ENCODE results near the gene OGFOD2.
A peak's percentile ranks its signal among the peaks of the same experiment; 100 is the strongest.

The OGFOD2 gene

DNA sequence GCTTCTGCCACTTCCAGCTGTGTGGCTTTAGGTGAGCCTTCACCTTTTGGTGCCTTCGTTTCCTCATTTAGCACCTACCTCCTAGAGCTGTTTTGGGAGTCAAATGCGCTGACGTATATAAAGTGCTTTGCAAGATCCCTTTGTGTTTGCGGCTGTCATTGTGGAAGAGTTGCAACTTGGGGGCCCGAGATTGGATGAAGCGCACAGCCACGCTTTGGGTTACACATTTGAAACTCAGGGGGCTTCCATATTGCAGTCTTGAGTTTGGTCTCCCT lies 4.8 kb downstream of the OGFOD2 start:
- in situ Hi-C loops (cut with MboI; ENCODE audit: low pct_unique_long_range_greater_than_20kb, low sequenced_read_pairs, unreplicated experiment) = no loop called here
- DNase-seq (ENCODE audit: low spot score) = no peak
- TF ChIP-seq, protein P1, sequence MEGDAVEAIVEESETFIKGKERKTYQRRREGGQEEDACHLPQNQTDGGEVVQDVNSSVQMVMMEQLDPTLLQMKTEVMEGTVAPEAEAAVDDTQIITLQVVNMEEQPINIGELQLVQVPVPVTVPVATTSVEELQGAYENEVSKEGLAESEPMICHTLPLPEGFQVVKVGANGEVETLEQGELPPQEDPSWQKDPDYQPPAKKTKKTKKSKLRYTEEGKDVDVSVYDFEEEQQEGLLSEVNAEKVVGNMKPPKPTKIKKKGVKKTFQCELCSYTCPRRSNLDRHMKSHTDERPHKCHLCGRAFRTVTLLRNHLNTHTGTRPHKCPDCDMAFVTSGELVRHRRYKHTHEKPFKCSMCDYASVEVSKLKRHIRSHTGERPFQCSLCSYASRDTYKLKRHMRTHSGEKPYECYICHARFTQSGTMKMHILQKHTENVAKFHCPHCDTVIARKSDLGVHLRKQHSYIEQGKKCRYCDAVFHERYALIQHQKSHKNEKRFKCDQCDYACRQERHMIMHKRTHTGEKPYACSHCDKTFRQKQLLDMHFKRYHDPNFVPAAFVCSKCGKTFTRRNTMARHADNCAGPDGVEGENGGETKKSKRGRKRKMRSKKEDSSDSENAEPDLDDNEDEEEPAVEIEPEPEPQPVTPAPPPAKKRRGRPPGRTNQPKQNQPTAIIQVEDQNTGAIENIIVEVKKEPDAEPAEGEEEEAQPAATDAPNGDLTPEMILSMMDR (IDR thresholded peaks at IDR 0.05; ENCODE audit: extremely low read depth, insufficient read depth, missing control alignments) = no peak

DNA sequence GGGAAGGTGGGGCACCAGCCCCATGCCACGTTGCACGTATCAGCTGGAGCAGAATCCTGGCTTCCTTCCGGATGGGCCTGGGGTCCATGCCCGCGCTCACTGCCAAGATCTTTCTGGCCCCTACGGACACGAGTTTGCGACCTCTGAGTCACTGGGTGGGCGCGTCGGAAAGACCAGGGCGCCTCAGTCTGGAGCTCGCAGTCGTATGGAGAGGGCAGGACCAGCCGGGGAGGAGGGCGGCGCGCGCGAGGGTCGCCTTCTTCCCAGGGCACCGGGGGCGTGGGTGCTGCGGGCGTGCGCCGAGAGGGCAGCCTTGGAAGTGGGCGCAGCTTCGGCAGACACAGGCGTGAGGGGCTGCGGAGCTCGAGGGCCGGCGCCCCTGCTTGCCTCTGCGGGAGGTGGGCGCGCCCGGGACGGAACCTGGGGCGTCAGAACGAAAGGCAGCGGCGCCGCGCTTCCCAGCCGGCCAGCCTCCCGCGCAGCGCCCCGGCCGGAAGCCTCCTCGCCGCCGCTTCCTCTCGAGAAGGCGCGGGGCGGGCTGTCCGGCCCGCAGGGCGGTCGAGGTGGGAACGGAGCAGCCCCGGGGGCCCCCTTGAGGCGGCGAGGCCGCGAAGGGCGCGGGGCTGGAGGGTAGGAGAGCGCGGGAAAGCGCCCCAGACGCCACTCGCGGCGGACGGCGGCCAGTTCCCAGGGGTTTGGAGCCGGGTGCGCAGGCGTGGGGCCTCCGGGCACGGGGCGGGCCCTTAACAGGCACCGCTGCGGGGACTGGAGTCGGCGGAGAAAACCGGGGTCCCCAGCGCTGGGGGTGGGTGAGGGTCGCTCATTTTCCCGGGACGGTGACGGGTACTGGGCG lies 5.4 kb downstream of the OGFOD2 start, which contains the start of gene ARL6IP4:
Gene ARL6IP4, plus strand, starts transcription at position 499 of the 853 bp plus-strand sequence. CDS start 459 bp downstream, outside the sequence.
- DNase-seq (ENCODE audit: low spot score) = peak; percentile 94
- in situ Hi-C loops (cut with MboI; ENCODE audit: low pct_unique_long_range_greater_than_20kb, low sequenced_read_pairs, unreplicated experiment) = no loop called here
- TF ChIP-seq, protein P1 (IDR thresholded peaks at IDR 0.05; ENCODE audit: extremely low read depth, insufficient read depth, missing control alignments) = no peak

DNA sequence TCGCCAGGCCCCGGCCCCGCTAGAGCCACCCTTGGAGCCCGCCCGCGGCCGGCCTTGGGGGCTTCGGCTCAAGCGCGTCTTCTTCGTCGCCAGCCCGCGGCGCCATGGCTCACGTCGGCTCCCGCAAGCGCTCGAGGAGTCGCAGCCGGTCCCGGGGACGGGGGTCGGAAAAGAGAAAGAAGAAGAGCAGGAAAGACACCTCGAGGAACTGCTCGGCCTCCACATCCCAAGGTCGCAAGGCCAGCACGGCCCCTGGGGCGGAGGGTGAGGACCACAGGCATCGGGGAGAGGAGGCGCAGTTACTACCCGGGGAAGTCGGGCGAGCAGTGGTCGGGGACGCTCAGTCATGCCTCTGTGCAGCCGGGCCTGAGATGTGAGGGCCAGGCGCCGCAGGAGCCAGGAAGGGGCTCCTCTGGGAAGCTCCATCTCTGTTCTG lies 6.0 kb downstream of the OGFOD2 start:
- in situ Hi-C loops (cut with MboI; ENCODE audit: low pct_unique_long_range_greater_than_20kb, low sequenced_read_pairs, unreplicated experiment) = no loop called here
- DNase-seq (ENCODE audit: low spot score) = no peak
- TF ChIP-seq, protein P1 (IDR thresholded peaks at IDR 0.05; ENCODE audit: extremely low read depth, insufficient read depth, missing control alignments) = peak; percentile 17

- TF ChIP-seq, protein P1 (IDR thresholded peaks at IDR 0.05; ENCODE audit: extremely low read depth, insufficient read depth, missing control alignments) = no peak
- DNase-seq (ENCODE audit: low spot score) = no peak
- in situ Hi-C loops (cut with MboI; ENCODE audit: low pct_unique_long_range_greater_than_20kb, low sequenced_read_pairs, unreplicated experiment) = no loop called here
Observed at GRCh38 chr12:122981587-122982476, 6.8 kb downstream of the OGFOD2 start.

DNA sequence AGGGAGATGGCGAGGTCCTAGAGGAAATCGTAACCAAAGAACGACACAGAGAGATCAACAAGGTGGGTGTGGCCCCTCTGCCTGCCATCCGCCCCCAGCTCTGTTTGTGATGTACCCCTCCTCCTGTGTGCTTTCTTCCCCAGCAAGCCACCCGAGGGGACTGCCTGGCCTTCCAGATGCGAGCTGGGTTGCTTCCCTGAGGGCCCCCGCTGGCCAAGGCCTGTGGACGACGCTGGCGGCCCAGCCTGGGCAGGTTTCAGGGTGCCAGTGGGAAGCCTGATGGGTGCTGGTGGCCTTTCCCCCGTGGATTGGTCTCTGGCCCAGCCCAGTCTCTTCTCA lies 7.4 kb downstream of the OGFOD2 start:
- TF ChIP-seq, protein P1 (IDR thresholded peaks at IDR 0.05; ENCODE audit: extremely low read depth, insufficient read depth, missing control alignments) = no peak
- no peak for DNase-seq (ENCODE audit: low spot score)
- in situ Hi-C loops (cut with MboI; ENCODE audit: low pct_unique_long_range_greater_than_20kb, low sequenced_read_pairs, unreplicated experiment) = no loop called here

DNA sequence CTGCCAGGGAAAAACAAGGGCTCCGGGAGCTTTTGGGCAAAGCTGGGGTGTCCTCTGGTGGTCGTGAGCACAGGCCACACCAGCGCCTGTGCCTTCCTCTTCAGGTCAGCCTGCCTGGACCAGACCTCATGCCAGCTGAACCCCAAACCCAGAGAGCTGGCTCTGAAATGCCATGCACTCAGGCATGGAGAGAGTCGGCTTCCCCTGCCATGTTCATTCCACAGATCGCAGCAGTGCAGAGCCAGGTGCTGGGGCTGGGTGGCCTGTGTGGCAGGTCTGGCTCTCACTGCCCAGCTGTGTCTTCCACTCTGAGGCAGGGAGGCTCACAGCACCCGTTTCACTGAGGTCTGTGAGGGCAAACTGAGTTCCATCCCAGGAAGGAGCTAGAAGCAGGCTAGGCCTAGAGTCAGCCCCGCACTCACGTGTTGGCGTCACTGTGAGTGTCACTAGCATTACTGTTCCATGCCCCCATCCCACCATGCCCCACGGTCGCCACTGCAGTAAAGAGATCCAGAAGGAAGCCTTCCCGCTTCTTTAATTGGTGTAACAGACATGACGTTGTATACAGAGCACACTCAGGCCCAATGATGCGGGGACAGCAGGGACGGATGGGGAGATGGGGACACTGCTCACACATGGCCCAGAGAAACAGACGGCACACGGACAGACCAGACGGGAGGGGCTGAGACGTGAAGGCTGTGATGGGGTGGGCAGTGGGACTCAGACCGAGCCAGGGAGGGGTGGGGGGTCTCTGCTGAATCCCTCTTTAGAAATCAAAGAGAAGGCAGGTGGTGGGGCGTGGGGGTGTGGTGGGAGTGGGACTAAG lies 8.1 kb downstream of the OGFOD2 start:
- DNase-seq (ENCODE audit: low spot score) = no peak
- in situ Hi-C loops (cut with MboI; ENCODE audit: low pct_unique_long_range_greater_than_20kb, low sequenced_read_pairs, unreplicated experiment) = no loop called here
- TF ChIP-seq, protein P1 (IDR thresholded peaks at IDR 0.05; ENCODE audit: extremely low read depth, insufficient read depth, missing control alignments) = no peak
